ENCODE data around the gene ATP6V1A.
"Not testable (repeated sequence)": the region's sequence is repeated elsewhere in the genome, so short reads cannot be mapped to it uniquely, and the experiment has no call there.

GRCh38 chr3:113850391-113850790 lies 103.6 kb downstream of the ATP6V1A start:
- not testable (repeated sequence) for TF ChIP-seq ZNF230 (CRISPR knock-in tag; IDR thresholded peaks at IDR 0.05); MAFF (IDR thresholded peaks at IDR 0.05; ENCODE audit: low read depth, low read length); E2F1 (CRISPR knock-in tag; IDR thresholded peaks at IDR 0.05); ZFAT (CRISPR knock-in tag; conservative IDR thresholded peaks at IDR 0.05); CEBPB (IDR thresholded peaks at IDR 0.05; ENCODE audit: borderline replicate concordance, low read depth, low read length)
